ENCODE measurements around the gene LIPA.

The LIPA gene

DNA sequence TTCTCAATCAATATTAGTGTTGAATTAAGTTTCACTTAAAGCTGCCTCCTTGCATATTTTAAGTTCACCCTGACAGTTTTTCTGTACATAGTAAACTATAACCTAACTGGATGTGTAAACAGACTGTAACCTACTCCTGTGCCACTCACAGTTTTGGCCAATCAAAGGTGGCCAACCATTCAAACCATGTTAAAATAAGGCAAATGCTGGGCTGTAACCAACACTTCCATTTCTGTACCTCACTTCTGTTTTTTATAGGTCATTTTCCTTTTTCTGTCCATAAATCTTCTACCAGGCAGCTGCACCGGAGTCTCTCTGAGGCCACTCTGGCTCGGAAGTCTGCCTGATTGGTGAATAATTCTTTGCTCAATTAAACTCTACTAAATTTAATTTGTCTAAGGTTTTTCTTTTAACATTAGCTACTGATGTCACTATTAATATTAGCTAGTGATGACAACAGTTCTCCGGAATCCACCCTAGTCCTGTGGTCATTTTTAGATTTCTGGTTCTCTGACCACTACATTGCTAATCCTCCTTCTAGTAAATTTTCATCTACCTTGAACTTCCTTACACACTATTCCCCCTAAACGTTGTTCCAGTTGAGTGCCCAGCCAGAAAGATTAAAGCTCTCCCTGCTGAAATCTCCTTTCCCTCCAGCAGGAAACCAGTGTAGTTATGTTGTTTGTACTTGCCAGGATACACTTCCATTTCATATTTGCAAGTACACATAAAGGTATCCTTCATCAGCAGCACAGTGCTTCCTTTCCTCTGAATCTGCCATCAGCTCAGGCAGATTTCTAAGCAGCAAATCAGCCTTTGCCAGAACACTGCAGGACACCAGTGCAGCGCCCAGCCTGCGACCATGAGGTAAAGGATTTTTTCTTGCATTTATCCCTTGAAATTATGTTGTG lies 31.7 kb upstream of the LIPA start:
- no peak overlapping the region for H3K4me3 ChIP-seq (ENCODE audit: low read depth, low read length)
- peak overlapping the region; percentile 8 for H3K27ac ChIP-seq (ENCODE audit: low read depth, low read length)
- H3K9me3 ChIP-seq (ENCODE audit: control insufficient read depth, insufficient read depth, low read length): no peaks in the 10 kb centered on the region
- H3K4me1 ChIP-seq (ENCODE audit: control insufficient read depth, insufficient read depth, low read length): peaks cover 16% of the 10 kb centered on the region
- no peaks in the 10 kb centered on the region for H3K27me3 ChIP-seq (ENCODE audit: control insufficient read depth, insufficient read depth, low read length)
- H3K36me3 ChIP-seq (ENCODE audit: control insufficient read depth, insufficient read depth, low read length): no peaks in the 10 kb centered on the region
- H3K9ac ChIP-seq (ENCODE audit: low read depth, low read length): peak overlapping the region; percentile 25; the same call in 1 of the 2 replicates

DNA sequence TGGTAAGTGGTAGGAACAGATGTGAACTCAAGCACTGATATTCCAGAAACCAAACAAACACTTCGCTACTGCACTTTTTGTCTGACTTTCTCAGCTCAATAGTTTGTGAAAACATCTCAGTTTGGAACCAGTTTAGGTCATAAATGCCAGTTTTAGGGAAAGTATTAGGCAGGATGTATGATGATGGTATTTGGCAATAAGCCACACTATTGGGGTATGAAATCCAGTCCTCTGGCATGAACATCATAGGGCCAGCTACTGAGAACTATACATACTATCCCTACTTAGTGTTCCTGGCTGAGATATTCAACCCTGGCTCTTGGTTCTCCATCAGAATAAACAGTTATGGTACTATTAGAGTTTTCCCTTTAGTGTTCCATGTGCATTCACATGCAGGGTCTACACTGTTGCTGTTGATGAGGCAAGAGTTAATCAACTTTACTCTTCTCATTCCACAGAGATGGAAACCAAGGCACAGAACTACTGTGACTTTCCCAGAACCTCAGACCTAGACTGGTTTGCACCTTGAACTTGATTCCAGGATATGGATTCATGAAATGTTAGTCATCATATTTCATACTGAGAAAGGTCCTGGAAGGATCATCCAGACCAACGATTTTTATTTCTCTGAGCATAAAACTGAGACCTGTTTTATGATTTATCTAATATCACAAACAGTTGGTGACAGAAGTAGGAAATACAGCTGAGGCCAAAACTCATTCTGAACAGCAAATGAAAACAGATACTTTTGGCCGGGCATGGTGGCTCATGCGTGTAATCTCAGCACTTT lies 30.2 kb upstream of the LIPA start:
- no peak overlapping the region for H3K4me3 ChIP-seq (ENCODE audit: low read depth, low read length)
- H3K4me1 ChIP-seq (ENCODE audit: control insufficient read depth, insufficient read depth, low read length): peaks cover 20% of the 10 kb centered on the region
- no peak overlapping the region for H3K27ac ChIP-seq (ENCODE audit: low read depth, low read length)
- H3K9ac ChIP-seq (ENCODE audit: low read depth, low read length): no peak overlapping the region
- no peaks in the 10 kb centered on the region for H3K36me3 ChIP-seq (ENCODE audit: control insufficient read depth, insufficient read depth, low read length)
- no peaks in the 10 kb centered on the region for H3K9me3 ChIP-seq (ENCODE audit: control insufficient read depth, insufficient read depth, low read length)
- no peaks in the 10 kb centered on the region for H3K27me3 ChIP-seq (ENCODE audit: control insufficient read depth, insufficient read depth, low read length)

DNA sequence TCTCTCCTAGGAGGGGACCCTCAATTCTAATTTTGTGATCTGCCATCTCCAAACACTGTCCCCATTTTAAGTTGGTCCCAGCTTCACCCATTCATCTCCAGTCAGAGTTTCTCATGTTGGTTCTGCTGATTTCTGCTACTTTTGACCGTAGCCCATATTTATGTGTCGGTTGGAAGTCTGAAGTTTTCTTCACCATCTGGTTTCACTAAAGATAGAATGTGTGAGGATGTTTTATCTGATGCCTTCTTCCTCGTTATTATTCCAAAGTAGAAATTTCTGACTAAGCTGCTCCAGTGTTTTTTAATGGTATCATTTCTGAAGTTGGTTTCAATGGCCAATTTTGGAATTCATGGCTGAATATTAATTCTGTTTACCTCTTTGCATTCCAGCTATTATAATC lies 28.9 kb upstream of the LIPA start:
- Histone ChIP-seq H3K9ac (ENCODE audit: low read depth, low read length) (no peak overlapping the region), H3K4me3 (ENCODE audit: low read depth, low read length) (no peak overlapping the region), H3K27me3 (ENCODE audit: control insufficient read depth, insufficient read depth, low read length) (no peaks in the 10 kb centered on the region), H3K9me3 (ENCODE audit: control insufficient read depth, insufficient read depth, low read length) (no peaks in the 10 kb centered on the region), H3K27ac (ENCODE audit: low read depth, low read length) (no peak overlapping the region), H3K36me3 (ENCODE audit: control insufficient read depth, insufficient read depth, low read length) (no peaks in the 10 kb centered on the region), H3K4me1 (ENCODE audit: control insufficient read depth, insufficient read depth, low read length) (peaks cover 20% of the 10 kb centered on the region)

DNA sequence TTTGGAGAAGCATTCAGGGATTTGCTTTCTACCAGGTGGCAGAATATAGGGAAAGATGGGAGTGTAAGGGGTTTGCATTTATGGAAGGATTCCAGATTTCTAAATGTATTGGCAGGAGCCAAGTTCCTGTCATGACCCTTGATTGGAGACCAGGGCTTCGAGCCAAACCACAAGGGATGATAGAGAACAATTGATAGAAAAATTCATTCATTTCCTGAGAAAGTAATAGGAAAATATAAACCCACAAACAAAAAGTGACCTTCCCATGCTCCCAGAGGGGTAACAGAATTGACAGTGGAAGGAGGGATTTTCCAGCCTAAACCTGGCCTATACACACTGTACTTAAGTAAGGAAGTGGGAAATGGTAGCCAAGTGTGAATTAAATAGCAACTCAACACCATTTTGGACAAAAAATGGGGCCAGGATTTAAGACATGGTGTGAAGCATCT lies 27.9 kb upstream of the LIPA start:
- H3K36me3 ChIP-seq (ENCODE audit: control insufficient read depth, insufficient read depth, low read length): no peaks in the 10 kb centered on the region

DNA sequence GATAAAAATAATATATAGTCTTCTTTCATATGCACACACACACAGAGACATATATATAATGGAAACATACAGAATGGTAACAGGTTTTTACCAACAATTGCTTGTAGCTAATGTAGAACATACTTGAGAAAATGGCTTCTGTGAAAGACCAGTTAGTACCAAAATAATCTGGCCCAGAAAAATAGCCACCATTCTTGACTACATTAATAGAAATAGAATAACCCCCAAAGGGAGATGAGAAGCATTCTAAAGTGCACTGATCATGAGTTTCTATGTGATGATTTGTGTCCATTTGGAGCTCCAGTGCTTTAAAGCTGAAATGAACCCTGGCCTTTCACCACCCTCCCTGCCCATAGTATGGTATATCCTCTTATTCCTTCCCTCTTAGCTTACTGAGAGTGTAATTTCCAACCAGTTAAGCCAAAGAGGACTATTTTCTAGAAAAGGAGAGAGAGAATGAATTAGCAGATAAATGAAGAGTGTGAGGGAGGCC lies 27.4 kb upstream of the LIPA start:
- H3K4me3 ChIP-seq (ENCODE audit: low read depth, low read length): no peak overlapping the region
- H3K36me3 ChIP-seq (ENCODE audit: control insufficient read depth, insufficient read depth, low read length): no peaks in the 10 kb centered on the region
- H3K27me3 ChIP-seq (ENCODE audit: control insufficient read depth, insufficient read depth, low read length): no peaks in the 10 kb centered on the region
- H3K4me1 ChIP-seq (ENCODE audit: control insufficient read depth, insufficient read depth, low read length): peaks cover 13% of the 10 kb centered on the region
- H3K9ac ChIP-seq (ENCODE audit: low read depth, low read length): no peak overlapping the region
- no peaks in the 10 kb centered on the region for H3K9me3 ChIP-seq (ENCODE audit: control insufficient read depth, insufficient read depth, low read length)
- H3K27ac ChIP-seq (ENCODE audit: low read depth, low read length): no peak overlapping the region

More for the DNA sequence above, 27.9 kb upstream of the LIPA start:
- no peaks in the 10 kb centered on the region for H3K27me3 ChIP-seq (ENCODE audit: control insufficient read depth, insufficient read depth, low read length)
- H3K4me1 ChIP-seq (ENCODE audit: control insufficient read depth, insufficient read depth, low read length): peaks cover 18% of the 10 kb centered on the region
- H3K27ac ChIP-seq (ENCODE audit: low read depth, low read length): no peak overlapping the region
- no peaks in the 10 kb centered on the region for H3K9me3 ChIP-seq (ENCODE audit: control insufficient read depth, insufficient read depth, low read length)
- no peak overlapping the region for H3K4me3 ChIP-seq (ENCODE audit: low read depth, low read length)
- H3K9ac ChIP-seq (ENCODE audit: low read depth, low read length): no peak overlapping the region

DNA sequence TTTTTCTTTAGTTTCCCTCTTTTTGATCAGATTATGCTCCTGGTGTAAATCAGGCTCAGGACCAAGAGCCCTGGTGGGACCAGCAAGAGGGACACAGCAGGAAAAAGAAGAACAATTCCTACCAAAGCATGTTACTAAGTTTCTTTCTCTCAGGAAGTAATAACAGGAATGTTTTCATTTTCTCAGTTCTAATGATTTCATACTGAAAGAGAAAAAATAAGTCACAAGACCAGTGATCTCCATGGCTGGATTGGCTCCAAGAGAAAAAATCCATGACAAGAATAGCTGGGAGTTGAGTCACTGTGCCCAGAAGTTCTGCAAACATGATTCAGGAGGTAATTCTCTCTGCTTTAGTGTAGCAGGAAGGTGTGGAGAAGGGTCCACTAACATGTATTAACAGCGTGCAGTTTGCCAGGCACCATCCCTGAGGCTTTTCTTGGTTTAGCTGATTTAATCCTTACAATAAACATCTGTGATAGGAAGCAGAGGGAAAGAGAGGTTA lies 26.5 kb upstream of the LIPA start:
- Histone ChIP-seq H3K27me3 (ENCODE audit: control insufficient read depth, insufficient read depth, low read length) (no peaks in the 10 kb centered on the region), H3K36me3 (ENCODE audit: control insufficient read depth, insufficient read depth, low read length) (no peaks in the 10 kb centered on the region), H3K9ac (ENCODE audit: low read depth, low read length) (no peak overlapping the region), H3K4me1 (ENCODE audit: control insufficient read depth, insufficient read depth, low read length) (0 out of 2 replicates have a peak, but pooled peaks cover 6% of the 10 kb centered on the region), H3K9me3 (ENCODE audit: control insufficient read depth, insufficient read depth, low read length) (no peaks in the 10 kb centered on the region), H3K27ac (ENCODE audit: low read depth, low read length) (peak overlapping the region; percentile 53), H3K4me3 (ENCODE audit: low read depth, low read length) (no peak overlapping the region)

DNA sequence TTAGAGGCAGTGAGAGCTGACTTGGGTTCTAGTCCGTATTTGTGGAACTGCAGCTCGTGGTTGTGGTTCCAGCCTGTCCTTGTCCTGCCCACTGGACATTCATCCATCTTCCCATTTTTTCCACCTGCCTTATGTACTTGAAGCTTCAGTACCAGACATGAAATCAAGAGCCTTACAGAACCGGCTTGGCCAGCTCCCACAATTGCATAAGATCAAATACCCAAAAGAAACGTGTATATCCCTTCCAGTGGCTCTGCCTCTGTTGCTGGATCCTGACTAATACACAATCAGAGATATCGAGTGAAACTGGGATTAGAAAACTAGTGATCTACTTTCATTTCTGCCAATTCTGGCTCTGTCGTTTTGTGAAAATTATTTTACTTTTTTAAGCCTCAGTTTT lies 23.8 kb upstream of the LIPA start:
- H3K27ac ChIP-seq (ENCODE audit: low read depth, low read length): no peak overlapping the region
- 0 out of 2 replicates have a peak, but pooled peaks cover 6% of the 10 kb centered on the region for H3K4me1 ChIP-seq (ENCODE audit: control insufficient read depth, insufficient read depth, low read length)

DNA sequence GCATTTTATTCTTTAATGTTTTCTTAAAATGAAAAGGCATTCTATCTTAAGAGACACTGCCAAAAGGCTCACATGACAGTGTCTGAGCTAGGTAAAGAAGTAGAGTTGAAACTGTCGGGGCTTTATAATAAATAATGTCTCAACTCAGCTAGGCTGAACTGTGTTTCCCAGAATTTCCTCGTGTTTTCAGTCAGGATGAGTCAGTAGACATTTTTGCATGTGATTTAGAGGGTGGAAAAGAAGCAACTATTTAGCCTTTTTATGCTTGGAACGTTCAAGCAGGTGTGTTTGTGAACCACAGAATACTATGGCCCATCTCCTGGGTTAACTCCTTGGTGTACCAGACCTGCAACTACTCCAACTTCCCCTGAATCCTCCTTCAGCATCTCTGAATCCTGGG lies 23.4 kb upstream of the LIPA start:
- no peaks in the 10 kb centered on the region for H3K27me3 ChIP-seq (ENCODE audit: control insufficient read depth, insufficient read depth, low read length)
- H3K9ac ChIP-seq (ENCODE audit: low read depth, low read length): no peak overlapping the region
- no peaks in the 10 kb centered on the region for H3K9me3 ChIP-seq (ENCODE audit: control insufficient read depth, insufficient read depth, low read length)
- H3K4me1 ChIP-seq (ENCODE audit: control insufficient read depth, insufficient read depth, low read length): 0 out of 2 replicates have a peak, but pooled peaks cover 6% of the 10 kb centered on the region
- H3K4me3 ChIP-seq (ENCODE audit: low read depth, low read length): no peak overlapping the region
- no peaks in the 10 kb centered on the region for H3K36me3 ChIP-seq (ENCODE audit: control insufficient read depth, insufficient read depth, low read length)
- no peak overlapping the region for H3K27ac ChIP-seq (ENCODE audit: low read depth, low read length)

More for the DNA sequence above, 23.8 kb upstream of the LIPA start:
- H3K36me3 ChIP-seq (ENCODE audit: control insufficient read depth, insufficient read depth, low read length): no peaks in the 10 kb centered on the region
- no peaks in the 10 kb centered on the region for H3K27me3 ChIP-seq (ENCODE audit: control insufficient read depth, insufficient read depth, low read length)
- H3K4me3 ChIP-seq (ENCODE audit: low read depth, low read length): no peak overlapping the region
- H3K9ac ChIP-seq (ENCODE audit: low read depth, low read length): no peak overlapping the region
- no peaks in the 10 kb centered on the region for H3K9me3 ChIP-seq (ENCODE audit: control insufficient read depth, insufficient read depth, low read length)

DNA sequence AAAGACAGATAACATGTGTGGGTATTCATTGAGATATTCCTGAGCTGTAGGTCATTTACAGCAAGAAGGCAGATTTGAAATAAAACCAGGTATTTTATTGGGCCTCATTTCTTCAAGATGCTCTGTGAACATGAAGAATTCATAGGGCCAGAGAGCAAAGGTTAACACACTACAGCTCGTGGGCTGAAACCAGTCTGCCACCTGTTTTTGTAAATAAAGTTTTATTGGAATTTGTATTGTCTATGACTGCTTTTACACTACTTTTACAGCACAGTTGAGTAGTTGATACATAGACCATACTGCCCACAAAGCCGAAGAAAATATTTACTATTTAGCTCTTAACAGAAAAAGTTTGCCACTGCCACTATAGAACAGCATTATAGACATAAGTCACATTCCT lies 22.1 kb upstream of the LIPA start:
- no peak overlapping the region for H3K27ac ChIP-seq (ENCODE audit: low read depth, low read length)

DNA sequence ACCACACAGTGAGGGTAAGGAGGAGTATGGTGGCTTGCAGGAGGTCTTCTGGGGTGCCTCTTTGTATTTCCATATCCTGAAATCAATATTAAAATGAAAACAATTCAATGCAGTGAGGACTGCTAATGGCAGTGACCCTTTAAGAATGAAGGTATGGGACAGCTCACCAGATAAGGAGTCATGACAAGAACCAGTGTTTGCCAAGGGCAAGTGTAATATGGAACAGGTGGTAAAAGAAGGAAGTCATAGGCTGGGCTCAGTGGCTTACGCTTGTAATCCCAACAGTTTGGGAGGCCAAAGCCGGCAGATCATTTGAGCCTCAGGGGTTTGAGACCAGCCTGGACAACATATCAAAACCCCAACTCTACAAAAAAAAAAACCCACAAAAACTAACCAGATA lies 20.0 kb upstream of the LIPA start:
- Histone ChIP-seq H3K9me3 (ENCODE audit: control insufficient read depth, insufficient read depth, low read length) (no peaks in the 10 kb centered on the region), H3K27me3 (ENCODE audit: control insufficient read depth, insufficient read depth, low read length) (no peaks in the 10 kb centered on the region), H3K9ac (ENCODE audit: low read depth, low read length) (no peak overlapping the region), H3K27ac (ENCODE audit: low read depth, low read length) (no peak overlapping the region), H3K4me1 (ENCODE audit: control insufficient read depth, insufficient read depth, low read length) (no peaks in the 10 kb centered on the region), H3K4me3 (ENCODE audit: low read depth, low read length) (no peak overlapping the region), H3K36me3 (ENCODE audit: control insufficient read depth, insufficient read depth, low read length) (no peaks in the 10 kb centered on the region)

More for the DNA sequence above, 22.1 kb upstream of the LIPA start:
- H3K36me3 ChIP-seq (ENCODE audit: control insufficient read depth, insufficient read depth, low read length): no peaks in the 10 kb centered on the region
- H3K4me1 ChIP-seq (ENCODE audit: control insufficient read depth, insufficient read depth, low read length): 0 out of 2 replicates have a peak, but pooled peaks cover 6% of the 10 kb centered on the region
- no peak overlapping the region for H3K9ac ChIP-seq (ENCODE audit: low read depth, low read length)
- H3K27me3 ChIP-seq (ENCODE audit: control insufficient read depth, insufficient read depth, low read length): no peaks in the 10 kb centered on the region
- H3K9me3 ChIP-seq (ENCODE audit: control insufficient read depth, insufficient read depth, low read length): no peaks in the 10 kb centered on the region
- H3K4me3 ChIP-seq (ENCODE audit: low read depth, low read length): no peak overlapping the region
